ENCODE measurements around the gene COA6. TPM values are rescaled to one million over a fixed set of nuclear protein-coding genes. Genes with fewer than 3 reads are reported as not detected.

Gene COA6
- total and polyA plus RNA-seq, 8 donors: 8.1 to 167 (median 52.3) TPM

DNA sequence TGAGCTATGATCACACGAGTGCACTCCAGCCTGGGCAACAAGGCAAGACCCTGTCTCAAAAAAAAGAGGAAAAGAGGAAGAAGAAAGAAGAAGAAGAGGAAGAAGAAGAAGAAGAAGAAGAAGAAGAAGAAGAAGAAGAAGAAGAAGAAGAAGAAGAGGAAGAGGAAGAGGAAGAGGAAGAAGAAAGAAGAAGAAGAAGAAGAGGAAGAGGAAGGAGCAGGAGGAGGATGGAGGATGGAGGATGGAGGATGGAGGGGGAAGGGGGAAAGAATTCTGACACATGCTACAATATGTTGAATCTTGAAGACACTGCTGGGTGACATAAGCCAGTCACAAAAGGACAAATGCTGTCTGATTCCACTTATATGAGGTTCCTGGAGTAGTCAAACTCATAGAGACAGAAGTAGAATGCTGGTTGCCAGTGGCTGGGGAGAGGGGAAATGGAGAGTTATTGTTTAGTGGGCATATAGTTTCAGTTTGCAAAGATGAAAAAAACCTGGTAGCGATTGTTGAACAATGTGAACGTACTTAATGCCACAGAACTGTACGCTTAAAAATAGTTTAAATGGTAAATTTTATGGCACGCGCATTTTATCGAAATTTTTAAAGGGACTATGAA lies 47.3 kb upstream of the COA6 start:
- WGBS, 5 donors: 54 to 74% (median 59%) methylated on average over 7 of the region's 7 CpGs

DNA sequence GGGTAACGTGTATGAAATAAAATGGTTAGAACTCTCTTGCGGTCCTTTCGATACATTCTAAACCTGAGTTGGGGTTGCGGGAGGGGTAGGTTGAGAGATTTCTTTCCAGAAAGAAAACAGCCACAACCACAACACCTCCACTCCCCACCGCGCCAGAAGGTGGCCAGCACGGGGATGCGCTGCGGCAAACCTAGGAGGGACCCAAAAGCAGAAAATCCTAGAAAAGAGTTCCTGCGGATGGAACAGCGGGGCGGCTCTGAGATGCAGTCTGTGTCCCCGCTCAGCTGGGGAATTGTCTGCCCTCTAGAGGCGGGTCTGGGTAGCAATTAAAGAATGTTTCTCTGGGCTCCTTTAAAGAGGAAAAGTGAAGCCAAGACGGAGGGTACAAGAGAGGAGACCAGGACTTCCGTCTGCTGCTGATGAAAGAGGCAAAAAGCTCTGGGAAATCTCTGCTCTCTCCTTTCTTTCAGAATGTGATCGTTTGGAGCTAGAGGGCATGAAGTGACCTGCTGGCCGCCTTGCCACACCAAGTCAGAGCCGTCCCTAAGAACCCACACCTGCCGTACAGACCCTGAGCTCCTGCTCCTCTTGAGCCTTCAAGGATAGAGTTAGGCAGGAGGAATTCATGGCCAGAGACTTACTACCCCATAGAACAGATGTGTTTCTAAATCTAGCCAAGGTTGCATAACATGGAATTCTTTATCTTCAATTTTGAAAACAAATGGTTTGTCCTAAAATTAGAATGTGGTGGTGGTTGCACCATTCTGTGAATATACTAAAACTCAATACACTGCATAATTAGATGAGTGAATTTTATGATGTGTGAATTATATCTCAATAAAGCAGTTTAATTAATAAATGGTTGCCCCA lies 46.5 kb upstream of the COA6 start:
- peaks cover 0 to 13% (median 4%) of the 10 kb centered on the region in 4 donors for H3K4me1 ChIP-seq
- H3K4me3 ChIP-seq: peak overlapping the region in 3 of 4 donors; percentile 16 to 32 (median 18)
- H3K27me3 ChIP-seq: peaks cover 0 to 37% (median 12%) of the 10 kb centered on the region in 3 donors
- peak; percentile 60 to 79 for DNase-seq
- TF ChIP-seq EP300 (IDR thresholded peaks at IDR 0.05): no peak
- peak in 4 of 7 experiments; percentile 44 to 69 (median 60) for TF ChIP-seq CTCF (IDR thresholded peaks at IDR 0.05)
- H3K36me3 ChIP-seq: no peaks in the 10 kb centered on the region
- no peaks in the 10 kb centered on the region for H3K9me3 ChIP-seq
- 22 to 28% (median 25%) methylated on average over 20 of the region's 20 CpGs for WGBS, 5 donors
- intact Hi-C loops (cut with DNase I; ENCODE audit: low total_unique reads): loop anchor here (10.0 kb wide), 1 partner anchor 212 kb away; no protein-coding TSS in a partner anchor
- H3K27ac ChIP-seq: no peak overlapping the region

More for the DNA sequence above, 47.3 kb upstream of the COA6 start:
- H3K4me1 ChIP-seq: peaks cover 0 to 13% (median 4%) of the 10 kb centered on the region in 4 donors
- H3K9me3 ChIP-seq: no peaks in the 10 kb centered on the region
- no peak overlapping the region for H3K27ac ChIP-seq
- intact Hi-C loops (cut with DNase I; ENCODE audit: low total_unique reads): loop anchor here (10.0 kb wide), 1 partner anchor 211 kb away; no protein-coding TSS in a partner anchor
- no peaks in the 10 kb centered on the region for H3K36me3 ChIP-seq
- no peak for DNase-seq
- TF ChIP-seq CTCF (IDR thresholded peaks at IDR 0.05) (no peak), POLR2A (IDR thresholded peaks at IDR 0.05) (no peak), POLR2AphosphoS5 (IDR thresholded peaks at IDR 0.05) (no peak), EP300 (IDR thresholded peaks at IDR 0.05) (no peak)
- H3K27me3 ChIP-seq: peaks cover 0 to 40% (median 14%) of the 10 kb centered on the region in 3 donors
- peak overlapping the region in 3 of 4 donors; percentile 16 to 32 (median 18) for H3K4me3 ChIP-seq

- no peaks in the 10 kb centered on the region for H3K36me3 ChIP-seq
- no peak overlapping the region for H3K27ac ChIP-seq
- peaks cover 0 to 35% (median 12%) of the 10 kb centered on the region in 3 donors for H3K27me3 ChIP-seq
- intact Hi-C loops (cut with DNase I; ENCODE audit: low total_unique reads): loop anchor here (10.0 kb wide), 1 partner anchor 213 kb away; no protein-coding TSS in a partner anchor
- H3K4me1 ChIP-seq: peaks cover 0 to 13% (median 4%) of the 10 kb centered on the region in 4 donors
- H3K4me3 ChIP-seq: no peak overlapping the region
- DNase-seq: no peak
- 78 to 85% (median 83%) methylated on average over 9 of the region's 9 CpGs for WGBS, 5 donors
- TF ChIP-seq CTCF (IDR thresholded peaks at IDR 0.05) (no peak), POLR2A (IDR thresholded peaks at IDR 0.05) (no peak), POLR2AphosphoS5 (IDR thresholded peaks at IDR 0.05) (no peak), EP300 (IDR thresholded peaks at IDR 0.05) (no peak)
- H3K9me3 ChIP-seq: no peaks in the 10 kb centered on the region
Measured at GRCh38 chr1:234327577-234328164, 45.6 kb upstream of the COA6 start.

- TF ChIP-seq EP300 (IDR thresholded peaks at IDR 0.05) (no peak), POLR2A (IDR thresholded peaks at IDR 0.05) (no peak), CTCF (IDR thresholded peaks at IDR 0.05) (no peak), POLR2AphosphoS5 (IDR thresholded peaks at IDR 0.05) (no peak)
- Histone ChIP-seq H3K36me3 (no peaks in the 10 kb centered on the region), H3K4me3 (no peak overlapping the region), H3K9me3 (peaks cover 0 to 6% (median under 1%) of the 10 kb centered on the region in 4 donors), H3K27ac (no peak overlapping the region), H3K4me1 (peaks cover 0 to 13% (median 4%) of the 10 kb centered on the region in 4 donors), H3K27me3 (peaks cover 0 to 8% (median 0%) of the 10 kb centered on the region in 3 donors)
- DNase-seq: no peak
- intact Hi-C loops (cut with DNase I; ENCODE audit: low total_unique reads): no loop called here
- WGBS, 5 donors: 66 to 86% (median 75%) methylated on average over 4 of the region's 4 CpGs
Measured at GRCh38 chr1:234330843-234331215, 42.4 kb upstream of the COA6 start.

Data from stomach (tissue), 9 donors.